Panc1 (cell line): ENCODE data around the gene AMZ1.
A peak's percentile ranks its signal among the peaks of the same experiment; 100 is the strongest.

Experiments
- POLR2AphosphoS5 ChIP-seq: IDR thresholded peaks from 2 replicates; pipeline ENCODE4 v1.6.1; 2012; ENCODE audit warnings: mild to moderate bottlenecking, low read depth, low read length, moderate library complexity
- SIN3A ChIP-seq: IDR thresholded peaks from 2 replicates; pipeline ENCODE4 v1.6.1; 2012; ENCODE audit warnings: low read depth, mild to moderate bottlenecking, low read length, moderate library complexity, borderline replicate concordance; ENCODE audit not compliant: insufficient read depth
- TCF7L2 ChIP-seq: IDR thresholded peaks from 2 replicates; pipeline ENCODE4 v1.6.1; 2011; ENCODE audit warnings: mild to moderate bottlenecking, low read depth, low read length, inconsistent platforms
- TF ChIP-seq, protein P1 (sequence below): fragments of 450-650 bp; IDR thresholded peaks from 2 replicates; pipeline ENCODE4 v1.5.1; 2017; ENCODE audit warnings: mild to moderate bottlenecking
- TF ChIP-seq, protein P2 (sequence below), 2 experiments: IDR thresholded peaks; 2 replicates each; pipeline ENCODE4 v1.6.1; 2011 to 2012; ENCODE audit warnings: low read depth in 2 of 2, control low read depth in 1 of 2, low read length in 1 of 2, mild to moderate bottlenecking in 1 of 2, moderate library complexity in 1 of 2; ENCODE audit not compliant: insufficient read depth in 1 of 2

DNA sequence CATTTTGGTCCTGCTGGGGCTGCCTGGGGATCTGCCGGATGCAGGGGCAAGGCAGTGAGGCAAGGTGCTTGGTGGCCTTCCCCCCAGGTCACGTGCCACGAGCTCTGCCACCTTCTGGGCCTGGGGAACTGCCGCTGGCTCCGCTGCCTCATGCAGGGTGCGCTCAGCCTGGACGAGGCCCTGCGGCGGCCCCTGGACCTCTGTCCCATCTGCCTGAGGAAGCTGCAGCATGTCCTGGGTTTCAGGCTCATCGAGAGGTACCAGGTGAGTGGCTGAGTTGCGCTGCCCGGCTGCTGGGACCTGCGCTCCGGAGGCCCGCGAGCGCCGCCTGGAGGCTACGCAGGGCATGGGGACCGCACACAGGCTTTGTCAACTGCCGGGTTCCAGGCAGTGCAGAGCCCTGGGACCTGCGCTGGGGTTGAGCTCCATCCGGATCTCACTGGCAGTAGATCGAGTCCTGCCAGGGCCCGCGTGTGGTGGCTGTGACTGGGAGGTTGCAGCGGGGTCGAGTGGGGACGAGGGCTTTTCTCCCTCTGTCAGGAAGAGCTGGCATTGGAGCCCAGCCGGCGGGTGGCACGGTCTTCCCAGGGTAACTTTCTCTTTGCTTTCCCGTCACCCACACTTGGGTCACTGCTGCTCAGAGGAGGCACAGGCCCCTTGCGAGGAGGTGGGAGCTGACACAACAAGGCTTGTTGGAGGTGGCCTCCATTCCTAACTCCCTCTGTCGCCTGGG, 21.7 kb downstream of the AMZ1 start:
- TF ChIP-seq, protein P1, sequence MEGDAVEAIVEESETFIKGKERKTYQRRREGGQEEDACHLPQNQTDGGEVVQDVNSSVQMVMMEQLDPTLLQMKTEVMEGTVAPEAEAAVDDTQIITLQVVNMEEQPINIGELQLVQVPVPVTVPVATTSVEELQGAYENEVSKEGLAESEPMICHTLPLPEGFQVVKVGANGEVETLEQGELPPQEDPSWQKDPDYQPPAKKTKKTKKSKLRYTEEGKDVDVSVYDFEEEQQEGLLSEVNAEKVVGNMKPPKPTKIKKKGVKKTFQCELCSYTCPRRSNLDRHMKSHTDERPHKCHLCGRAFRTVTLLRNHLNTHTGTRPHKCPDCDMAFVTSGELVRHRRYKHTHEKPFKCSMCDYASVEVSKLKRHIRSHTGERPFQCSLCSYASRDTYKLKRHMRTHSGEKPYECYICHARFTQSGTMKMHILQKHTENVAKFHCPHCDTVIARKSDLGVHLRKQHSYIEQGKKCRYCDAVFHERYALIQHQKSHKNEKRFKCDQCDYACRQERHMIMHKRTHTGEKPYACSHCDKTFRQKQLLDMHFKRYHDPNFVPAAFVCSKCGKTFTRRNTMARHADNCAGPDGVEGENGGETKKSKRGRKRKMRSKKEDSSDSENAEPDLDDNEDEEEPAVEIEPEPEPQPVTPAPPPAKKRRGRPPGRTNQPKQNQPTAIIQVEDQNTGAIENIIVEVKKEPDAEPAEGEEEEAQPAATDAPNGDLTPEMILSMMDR, result peak; percentile 100
- peak; percentile 26; the same call in 1 of the 2 replicates for TF ChIP-seq POLR2AphosphoS5
- TF ChIP-seq TCF7L2, result no peak
- no peak for TF ChIP-seq SIN3A
- TF ChIP-seq, protein P2, sequence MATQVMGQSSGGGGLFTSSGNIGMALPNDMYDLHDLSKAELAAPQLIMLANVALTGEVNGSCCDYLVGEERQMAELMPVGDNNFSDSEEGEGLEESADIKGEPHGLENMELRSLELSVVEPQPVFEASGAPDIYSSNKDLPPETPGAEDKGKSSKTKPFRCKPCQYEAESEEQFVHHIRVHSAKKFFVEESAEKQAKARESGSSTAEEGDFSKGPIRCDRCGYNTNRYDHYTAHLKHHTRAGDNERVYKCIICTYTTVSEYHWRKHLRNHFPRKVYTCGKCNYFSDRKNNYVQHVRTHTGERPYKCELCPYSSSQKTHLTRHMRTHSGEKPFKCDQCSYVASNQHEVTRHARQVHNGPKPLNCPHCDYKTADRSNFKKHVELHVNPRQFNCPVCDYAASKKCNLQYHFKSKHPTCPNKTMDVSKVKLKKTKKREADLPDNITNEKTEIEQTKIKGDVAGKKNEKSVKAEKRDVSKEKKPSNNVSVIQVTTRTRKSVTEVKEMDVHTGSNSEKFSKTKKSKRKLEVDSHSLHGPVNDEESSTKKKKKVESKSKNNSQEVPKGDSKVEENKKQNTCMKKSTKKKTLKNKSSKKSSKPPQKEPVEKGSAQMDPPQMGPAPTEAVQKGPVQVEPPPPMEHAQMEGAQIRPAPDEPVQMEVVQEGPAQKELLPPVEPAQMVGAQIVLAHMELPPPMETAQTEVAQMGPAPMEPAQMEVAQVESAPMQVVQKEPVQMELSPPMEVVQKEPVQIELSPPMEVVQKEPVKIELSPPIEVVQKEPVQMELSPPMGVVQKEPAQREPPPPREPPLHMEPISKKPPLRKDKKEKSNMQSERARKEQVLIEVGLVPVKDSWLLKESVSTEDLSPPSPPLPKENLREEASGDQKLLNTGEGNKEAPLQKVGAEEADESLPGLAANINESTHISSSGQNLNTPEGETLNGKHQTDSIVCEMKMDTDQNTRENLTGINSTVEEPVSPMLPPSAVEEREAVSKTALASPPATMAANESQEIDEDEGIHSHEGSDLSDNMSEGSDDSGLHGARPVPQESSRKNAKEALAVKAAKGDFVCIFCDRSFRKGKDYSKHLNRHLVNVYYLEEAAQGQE (IDR thresholded peaks at IDR 0.05; ENCODE audit: insufficient read depth in 1 of 2, low read depth in 2 of 2, low read length in 1 of 2), result no peak
